BE2C (cell line): Measurements from ENCODE around the gene SLC6A15.
A peak's percentile ranks its signal among the peaks of the same experiment; 100 is the strongest.

Experiments
- DNase-seq: peaks from one replicate; pipeline ENCODE4 v3.0.0-alpha.2; 2020
- H3K27me3 ChIP-seq: fragments of 250-450 bp; sonication (Bioruptor Pico); 2 replicates; pipeline ENCODE4 v1.5.1; 2020; ENCODE audit warnings: mild to moderate bottlenecking
- H3K36me3 ChIP-seq: fragments of 250-450 bp; sonication (Bioruptor Pico); 2 replicates; pipeline ENCODE4 v1.5.1; 2020; ENCODE audit warnings: mild to moderate bottlenecking
- H3K4me1 ChIP-seq: fragments of 250-450 bp; sonication (Bioruptor Pico); 2 replicates; pipeline ENCODE4 v1.5.1; 2020
- H3K4me3 ChIP-seq: 2 replicates; pipeline ENCODE4 v1.5.1; 2011; ENCODE audit warnings: low read depth, low read length
- H3K9me3 ChIP-seq: fragments of 250-450 bp; sonication (Bioruptor Pico); 2 replicates; pipeline ENCODE4 v1.5.1; 2020
- TF ChIP-seq, protein P1 (sequence below): IDR thresholded peaks from 2 replicates; pipeline ENCODE4 v1.5.1; 2012; ENCODE audit warnings: mild to moderate bottlenecking, low read depth, low read length

Gene SLC6A15

DNA sequence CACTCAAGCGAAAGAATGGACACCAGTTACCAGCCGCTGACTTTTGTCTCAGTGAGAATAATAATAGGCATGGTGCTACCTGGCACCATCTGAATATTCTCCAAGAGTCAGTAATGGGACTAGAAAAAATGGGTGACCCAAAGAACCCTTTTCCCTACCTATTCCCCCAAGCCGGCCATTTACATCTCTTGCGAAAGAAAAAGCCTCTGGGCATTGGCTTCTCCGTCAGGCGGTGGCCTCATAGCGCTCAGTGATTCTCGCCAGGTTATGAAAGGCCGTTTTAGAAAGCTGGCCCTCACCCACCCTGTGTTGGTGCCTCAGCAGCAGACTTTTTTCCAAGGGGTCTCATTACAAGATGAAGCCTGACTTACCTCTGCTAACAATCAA, 523 bp upstream of the SLC6A15 start:
- H3K4me1 ChIP-seq = no peaks in the 10 kb centered on the region
- H3K27me3 ChIP-seq = no peaks in the 10 kb centered on the region; the same call in none of the 2 replicates
- TF ChIP-seq, protein P1, sequence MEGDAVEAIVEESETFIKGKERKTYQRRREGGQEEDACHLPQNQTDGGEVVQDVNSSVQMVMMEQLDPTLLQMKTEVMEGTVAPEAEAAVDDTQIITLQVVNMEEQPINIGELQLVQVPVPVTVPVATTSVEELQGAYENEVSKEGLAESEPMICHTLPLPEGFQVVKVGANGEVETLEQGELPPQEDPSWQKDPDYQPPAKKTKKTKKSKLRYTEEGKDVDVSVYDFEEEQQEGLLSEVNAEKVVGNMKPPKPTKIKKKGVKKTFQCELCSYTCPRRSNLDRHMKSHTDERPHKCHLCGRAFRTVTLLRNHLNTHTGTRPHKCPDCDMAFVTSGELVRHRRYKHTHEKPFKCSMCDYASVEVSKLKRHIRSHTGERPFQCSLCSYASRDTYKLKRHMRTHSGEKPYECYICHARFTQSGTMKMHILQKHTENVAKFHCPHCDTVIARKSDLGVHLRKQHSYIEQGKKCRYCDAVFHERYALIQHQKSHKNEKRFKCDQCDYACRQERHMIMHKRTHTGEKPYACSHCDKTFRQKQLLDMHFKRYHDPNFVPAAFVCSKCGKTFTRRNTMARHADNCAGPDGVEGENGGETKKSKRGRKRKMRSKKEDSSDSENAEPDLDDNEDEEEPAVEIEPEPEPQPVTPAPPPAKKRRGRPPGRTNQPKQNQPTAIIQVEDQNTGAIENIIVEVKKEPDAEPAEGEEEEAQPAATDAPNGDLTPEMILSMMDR = no peak
- DNase-seq = peak; percentile 33
- no peaks in the 10 kb centered on the region for H3K9me3 ChIP-seq
- H3K4me3 ChIP-seq = peak overlapping the region; percentile 93
- H3K36me3 ChIP-seq = no peaks in the 10 kb centered on the region

DNA sequence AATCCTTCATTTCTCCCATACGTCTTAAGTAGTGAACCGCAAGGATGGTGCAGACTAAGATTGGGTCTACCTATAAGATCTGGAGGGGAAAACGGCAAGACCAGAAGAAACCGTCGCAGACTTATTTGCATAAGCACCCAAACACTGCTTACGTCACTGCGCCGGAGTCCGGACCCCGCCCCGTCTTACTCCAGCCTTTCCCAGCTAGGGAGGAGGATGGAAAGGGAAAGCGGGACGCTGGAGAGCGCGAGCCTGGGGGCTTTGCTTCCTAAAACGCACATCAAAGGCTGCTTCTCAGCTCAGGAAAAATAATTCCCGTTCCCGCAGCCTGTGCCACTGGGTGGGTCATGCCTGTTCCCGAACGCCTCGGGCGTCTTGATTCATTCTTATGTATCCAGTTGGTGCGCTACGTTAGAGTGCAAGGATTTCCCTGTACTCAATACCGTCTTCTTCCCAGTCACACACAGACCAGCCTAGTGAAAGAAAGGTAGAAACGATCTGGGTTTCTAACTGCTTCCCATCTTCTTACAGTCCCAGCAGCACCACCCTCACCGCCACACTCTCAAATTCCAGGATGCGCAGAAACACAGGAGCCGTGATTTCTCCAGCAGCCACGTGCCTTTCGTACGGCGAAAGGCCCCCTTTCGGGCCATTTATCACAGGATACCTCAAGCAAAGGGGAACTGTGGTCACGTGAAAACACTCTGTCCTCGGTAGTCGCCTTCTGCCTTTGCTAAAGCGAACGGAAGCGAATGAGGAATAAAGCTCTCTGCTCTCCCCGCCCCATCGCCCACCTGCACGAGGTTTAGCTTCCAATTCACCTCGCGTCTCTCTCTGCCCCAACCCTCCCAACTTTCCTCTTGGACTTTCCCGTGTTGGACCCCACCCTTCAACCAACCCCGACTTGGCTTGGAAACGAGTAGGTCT, 1.1 kb downstream of the SLC6A15 start:
- Histone ChIP-seq H3K27me3 (no peaks in the 10 kb centered on the region; the same call in 1 of the 2 replicates), H3K4me1 (no peaks in the 10 kb centered on the region), H3K36me3 (no peaks in the 10 kb centered on the region), H3K9me3 (no peaks in the 10 kb centered on the region), H3K4me3 (peak overlapping the region; percentile 93)
- TF ChIP-seq, protein P1 = no peak
- peak; percentile 84 for DNase-seq

DNA sequence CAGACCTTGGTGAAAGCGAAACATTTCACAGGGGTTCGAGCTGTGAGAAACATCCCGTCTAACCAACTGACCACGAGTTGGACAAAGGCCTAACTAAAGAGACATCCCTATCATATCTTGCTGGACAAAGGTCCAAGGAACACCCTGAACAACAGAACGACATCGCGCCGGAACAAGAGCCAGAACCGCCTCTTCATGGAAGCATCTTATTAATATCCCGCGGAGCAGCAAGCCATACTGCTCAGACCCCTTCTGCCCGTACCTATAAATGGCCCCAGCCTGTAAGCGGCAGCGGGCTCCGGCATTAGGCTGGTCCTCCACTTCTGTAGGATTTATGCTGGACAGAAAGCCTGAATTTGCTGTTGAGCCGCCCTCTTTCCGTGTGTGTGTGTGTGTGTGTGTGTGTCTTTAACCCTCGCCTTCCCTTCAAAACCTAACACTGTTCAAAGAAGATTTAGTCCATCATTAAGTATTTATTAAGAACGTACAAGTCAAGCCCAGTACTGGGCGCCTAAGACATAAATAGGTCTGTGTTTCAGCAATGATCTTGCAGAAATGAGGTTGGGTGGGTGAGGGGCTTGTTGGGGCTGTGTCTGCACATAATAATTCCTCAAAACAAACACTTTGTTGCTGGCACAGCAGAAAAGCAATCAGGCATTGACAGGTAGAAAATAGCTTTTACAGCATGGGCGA, 1.9 kb downstream of the SLC6A15 start:
- no peaks in the 10 kb centered on the region for H3K4me1 ChIP-seq
- DNase-seq = peak; percentile 35
- H3K36me3 ChIP-seq = no peaks in the 10 kb centered on the region
- H3K27me3 ChIP-seq = no peaks in the 10 kb centered on the region; the same call in 1 of the 2 replicates
- TF ChIP-seq, protein P1 = no peak
- H3K4me3 ChIP-seq = peak overlapping the region; percentile 93
- no peaks in the 10 kb centered on the region for H3K9me3 ChIP-seq

DNA sequence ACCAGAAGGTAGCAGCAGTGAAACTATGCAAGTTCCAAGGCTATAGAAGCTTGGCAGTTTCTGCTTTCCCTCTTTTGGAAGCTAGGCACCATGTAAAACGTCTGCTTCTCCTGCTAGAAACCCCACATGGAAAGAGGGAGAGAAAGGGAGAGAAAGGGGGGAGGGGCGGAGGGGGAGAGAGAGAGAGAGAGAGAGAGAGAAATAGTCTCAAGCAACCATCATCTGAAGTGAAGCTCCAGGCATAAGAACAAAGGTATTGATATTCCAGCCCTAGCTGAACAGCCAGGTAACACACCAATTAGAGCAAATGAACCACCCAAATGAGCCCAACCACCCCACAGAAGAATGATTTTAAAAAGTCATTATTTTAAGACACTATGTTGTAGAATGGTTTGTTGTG, 8.5 kb downstream of the SLC6A15 start:
- no peaks in the 10 kb centered on the region for H3K9me3 ChIP-seq
- no peaks in the 10 kb centered on the region for H3K36me3 ChIP-seq
- H3K4me3 ChIP-seq = no peak overlapping the region
- no peaks in the 10 kb centered on the region for H3K4me1 ChIP-seq
- TF ChIP-seq, protein P1 = no peak
- DNase-seq = no peak
- H3K27me3 ChIP-seq = no peaks in the 10 kb centered on the region

DNA sequence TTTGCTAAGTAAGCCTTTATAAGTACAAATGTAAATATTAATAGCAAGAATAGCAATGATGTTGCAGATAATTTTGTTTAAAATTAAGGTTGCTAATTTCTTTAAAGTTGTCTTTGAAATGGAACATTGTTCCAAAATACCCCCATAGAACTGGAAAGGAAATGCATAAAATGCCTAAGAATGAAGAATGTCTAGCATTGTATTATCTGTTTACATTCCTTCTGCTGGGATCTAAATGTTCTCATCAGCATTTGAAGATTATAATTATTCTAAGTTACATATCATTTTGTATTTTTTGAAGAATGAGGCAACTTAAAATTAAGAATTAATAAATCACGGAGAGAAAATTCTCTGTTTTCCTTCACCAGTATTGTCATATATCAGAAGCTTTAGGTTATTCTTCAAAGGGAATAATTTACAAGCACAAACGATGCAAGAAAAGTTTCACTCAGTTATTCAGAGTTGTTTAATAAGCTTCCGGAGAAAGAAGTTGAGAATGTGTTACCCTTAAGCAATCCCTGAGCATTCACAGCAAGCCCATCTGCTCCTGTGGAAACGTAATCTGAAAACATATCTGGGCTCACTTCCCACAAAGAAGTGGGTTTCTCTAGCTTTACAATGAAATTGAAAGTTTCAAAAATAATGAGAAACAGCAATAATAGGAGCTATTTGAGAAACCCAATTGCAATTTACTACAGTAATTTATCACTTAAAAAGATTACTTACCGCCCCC, 21.3 kb downstream of the SLC6A15 start:
- Histone ChIP-seq H3K4me3 (no peak overlapping the region), H3K9me3 (no peaks in the 10 kb centered on the region), H3K4me1 (no peaks in the 10 kb centered on the region), H3K27me3 (no peaks in the 10 kb centered on the region), H3K36me3 (no peaks in the 10 kb centered on the region; the same call in 1 of the 2 replicates)
- TF ChIP-seq, protein P1 = no peak
- no peak for DNase-seq
